Stimulated activated CD4-positive, alpha-beta T cell treated with anti-CD3 and anti-CD28 coated beads, Interleukin-4, amount 100 ng/mL, for 1 hour (primary cell): Measurements from ENCODE around the gene GRIN1.
"Not testable (repeated sequence)": the region's sequence is repeated elsewhere in the genome, so short reads cannot be mapped to it uniquely, and the experiment has no call there.

Experiments
- DNase-seq: peaks from one replicate; pipeline ENCODE4 v3.0.0-alpha.2; 2020

The GRIN1 gene

DNA sequence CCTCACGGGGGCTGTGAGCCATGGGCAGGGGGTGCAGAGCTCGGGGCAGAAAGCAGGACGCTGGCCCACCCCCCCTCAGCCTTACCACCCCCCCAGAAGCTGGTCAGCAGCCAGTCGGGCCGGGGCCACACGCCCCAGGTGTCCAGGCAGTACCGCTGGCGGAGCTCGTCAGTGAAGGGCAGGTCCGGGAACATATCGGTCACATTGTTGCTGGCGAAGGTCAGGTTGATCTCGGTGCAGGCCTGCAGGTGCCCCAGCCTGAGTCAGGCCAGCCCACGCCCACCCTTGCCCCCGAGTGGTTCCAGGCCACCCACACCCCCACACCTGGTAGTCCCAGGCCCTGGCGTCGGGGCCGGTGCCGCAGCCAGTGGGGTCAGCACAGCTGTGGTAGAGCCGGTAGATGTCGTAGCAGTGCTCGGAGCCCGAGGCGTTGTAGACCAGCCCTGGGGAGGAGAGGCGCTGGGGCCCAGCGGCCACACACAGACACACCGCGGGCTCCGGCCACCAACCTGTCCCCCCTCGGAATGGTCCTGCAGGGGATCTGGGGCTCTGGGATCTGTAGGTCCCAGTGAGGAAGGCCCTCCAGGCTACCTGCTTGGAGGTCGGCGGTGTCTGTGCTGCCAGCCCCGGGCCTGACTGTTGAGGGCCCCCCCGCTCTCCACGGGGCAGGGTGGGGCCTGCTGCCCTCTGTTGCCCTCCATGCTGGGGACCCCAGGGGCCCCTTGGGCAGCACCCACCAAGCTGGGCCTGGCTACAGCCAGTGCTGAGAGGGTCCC, 27.0 kb upstream of the GRIN1 start:
- no peak for DNase-seq

DNA sequence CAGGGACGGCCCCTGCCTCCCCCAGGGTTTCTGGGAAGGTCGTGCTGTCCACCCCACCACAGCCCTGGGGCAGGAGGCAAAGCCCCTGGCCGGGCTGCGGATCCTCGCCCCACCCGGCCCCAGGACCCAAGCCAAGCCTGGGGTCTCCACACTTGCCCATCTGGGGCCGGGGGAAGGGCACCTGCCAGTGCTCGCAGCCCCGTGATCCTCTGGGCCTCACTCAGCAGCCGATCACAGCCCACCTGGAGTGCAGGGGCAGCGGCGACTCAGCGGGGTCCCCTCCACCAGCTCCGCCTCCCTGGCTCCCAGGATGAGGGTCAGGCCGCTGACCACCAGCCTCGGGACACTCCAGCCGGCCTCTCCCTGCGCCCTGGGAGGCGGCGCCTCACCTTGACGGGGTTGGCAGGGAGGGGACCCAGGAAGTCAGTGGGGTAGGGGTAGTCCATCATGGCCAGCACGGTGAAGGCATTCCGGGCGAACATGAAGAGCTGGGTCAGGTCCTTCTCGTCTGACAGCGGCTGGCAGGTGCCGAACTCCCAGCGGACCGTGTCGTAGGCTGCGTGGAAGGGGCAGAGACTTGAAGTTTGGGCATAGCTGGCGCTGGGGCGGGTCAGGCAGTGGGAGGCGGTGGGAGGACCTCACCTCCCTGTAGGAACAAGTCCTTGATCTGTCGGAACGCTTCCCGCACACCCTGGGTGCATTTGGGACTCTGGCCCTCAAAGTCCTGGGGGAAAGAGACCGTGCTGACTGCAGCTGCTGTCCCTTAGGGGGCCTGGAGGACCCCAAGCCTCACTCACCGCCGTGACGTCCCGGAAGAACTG, 26.2 kb upstream of the GRIN1 start:
- no peak for DNase-seq

DNA sequence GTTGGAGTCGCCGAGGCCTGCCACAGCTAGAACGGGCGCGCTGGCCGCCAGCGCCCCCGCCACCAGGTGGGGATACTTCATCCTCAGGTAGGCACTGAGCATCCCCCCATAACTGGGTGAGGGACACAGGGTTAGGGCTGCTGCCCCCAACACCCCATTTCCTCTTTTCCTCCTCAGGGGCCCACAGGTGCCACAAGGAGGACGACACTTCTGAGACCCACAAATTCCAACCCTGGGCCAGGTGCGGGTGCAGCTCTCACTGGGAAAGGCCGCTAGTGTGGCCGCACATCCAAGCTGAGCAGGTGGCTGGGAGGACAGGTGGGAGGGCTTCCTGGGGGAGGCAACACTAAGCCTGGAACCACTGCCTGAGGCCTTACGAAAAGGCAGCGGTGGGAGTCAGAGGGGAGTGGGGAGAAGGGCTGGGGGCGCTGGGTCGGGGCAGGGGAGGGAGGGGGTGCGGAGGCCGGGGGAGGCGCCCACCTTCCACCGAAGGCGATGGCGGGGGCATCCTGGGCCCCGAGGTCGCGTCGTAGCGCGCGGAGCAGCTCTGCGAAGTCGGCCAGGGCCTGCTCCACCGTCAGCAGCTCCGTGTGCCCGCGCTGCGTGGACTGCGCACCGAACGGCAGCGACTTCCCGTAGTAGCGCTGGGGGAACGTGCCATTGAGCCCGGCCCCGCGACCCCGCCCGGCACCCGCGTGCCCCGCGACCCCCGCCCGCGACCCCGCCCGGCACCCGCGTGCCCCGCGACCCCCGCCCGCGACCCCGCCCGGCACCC, 25.4 kb upstream of the GRIN1 start:
- DNase-seq, result peak; percentile 46

DNA sequence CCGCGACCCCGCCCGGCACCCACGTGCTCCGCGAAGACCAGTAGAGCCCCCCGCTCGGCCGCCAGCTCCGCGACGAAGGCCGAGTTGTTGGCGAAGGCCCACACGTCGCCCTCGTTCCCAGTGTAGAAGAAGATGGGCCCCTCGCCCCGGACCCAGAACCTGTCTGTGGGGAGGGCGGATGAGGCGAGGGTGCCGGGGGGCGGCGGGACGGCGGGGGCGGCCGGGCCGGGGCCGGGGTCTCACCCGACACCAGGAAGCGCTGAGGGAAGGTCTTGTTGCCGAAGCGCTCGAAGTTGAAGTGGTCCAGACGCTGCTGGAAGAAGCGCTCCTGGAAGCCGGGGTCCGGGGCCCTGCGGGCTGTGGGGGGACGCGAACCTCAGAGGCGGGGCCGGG, 24.7 kb upstream of the GRIN1 start:
- no peak for DNase-seq

DNA sequence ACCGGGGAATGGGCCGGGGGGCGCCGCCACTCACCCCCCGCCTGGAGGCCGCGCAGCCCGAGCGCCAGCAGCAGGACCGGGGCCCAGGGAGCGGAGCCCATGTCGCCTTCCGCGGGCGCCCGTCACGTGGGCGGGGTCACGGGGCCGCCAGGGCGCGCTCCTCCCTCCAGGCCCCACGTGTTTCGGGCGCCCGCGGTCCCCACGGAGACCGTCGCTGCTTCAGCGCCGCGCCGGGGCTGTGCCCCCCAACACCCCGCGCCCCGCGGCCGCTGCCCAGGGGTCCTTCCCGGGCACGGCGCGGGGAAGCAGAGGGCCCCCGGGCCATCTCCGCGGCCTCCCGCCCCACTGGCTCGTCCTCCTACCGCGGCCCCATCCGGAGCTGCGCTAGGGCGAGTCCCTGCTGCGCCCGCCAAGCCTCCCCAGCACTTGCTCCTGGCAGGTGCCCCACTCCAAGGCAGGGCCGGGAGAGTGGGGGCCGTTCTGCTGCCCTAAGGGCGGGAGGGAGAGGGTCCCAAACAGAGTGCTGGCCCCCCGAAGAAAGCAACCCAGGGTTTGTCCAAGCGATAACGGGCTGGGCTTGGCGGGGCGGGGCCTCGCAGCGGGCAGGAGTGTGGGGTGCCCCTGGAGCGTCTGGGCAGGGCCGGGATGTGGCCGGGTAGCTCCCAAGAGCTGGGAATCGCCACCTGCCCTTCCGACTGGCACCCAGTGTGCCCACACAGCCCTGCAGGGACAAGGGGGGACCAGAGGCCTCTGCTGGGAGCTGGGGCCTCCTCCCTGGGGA, 24.2 kb upstream of the GRIN1 start, which contains the start of gene DPP7:
Gene DPP7 (minus strand): TSS at position 121 of the 781 bp plus-strand sequence. CDS start 20 bp downstream, at position 101.
- peak; percentile 83 for DNase-seq

DNA sequence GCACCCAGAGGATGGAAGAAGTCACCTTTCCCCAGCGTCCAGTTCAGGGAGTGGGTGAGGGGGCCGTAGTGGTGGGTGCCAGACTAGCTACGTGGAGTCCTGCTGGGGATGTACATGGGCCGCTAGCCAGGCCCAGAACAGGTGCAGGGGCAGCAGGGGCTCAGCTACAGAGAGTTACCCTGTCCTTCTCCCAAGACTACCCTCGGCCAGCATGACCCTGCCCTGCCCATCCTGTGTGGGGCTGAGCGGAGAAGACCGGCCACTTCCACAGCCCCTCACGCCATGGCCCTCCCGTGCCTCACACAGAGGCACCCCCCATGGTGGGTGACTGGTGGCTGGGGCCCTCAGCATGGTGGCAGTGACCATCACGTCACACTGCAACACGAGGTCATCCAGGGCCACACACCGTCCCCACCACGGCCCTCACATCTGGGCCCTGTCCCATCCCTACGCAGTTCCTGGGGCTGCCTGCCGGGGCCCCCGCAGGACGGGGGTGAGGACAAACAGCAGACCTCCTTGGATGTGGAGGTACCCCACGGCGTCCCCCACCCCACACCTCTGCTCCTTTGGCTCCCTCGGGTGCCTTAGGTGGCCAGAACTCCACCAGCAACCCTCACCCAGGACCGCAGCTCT, 23.4 kb upstream of the GRIN1 start:
- no peak for DNase-seq

DNA sequence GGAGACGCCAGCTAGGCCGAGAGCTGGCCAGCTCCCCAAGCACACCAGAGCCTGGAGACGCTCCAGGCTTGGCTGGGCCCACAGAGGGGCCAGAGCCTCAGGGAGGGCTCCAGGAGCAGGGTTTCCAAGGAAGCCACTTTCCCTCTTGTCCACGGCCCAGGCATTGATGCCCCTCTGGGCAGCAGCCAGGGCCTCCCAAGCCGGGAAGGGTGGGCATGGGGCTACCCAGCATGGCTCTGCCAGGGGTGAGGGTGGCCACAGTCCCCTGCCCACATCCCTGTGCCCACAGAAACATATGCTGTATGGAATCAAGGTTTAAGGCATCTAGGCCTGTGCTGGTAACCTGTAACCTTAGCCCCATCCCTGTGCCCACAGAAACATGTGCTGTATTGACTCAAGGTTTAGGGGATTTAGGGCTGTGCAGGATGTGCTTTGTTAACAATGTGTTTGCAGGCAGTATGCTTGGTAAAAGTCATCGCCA, 22.9 kb upstream of the GRIN1 start:
- no peak for DNase-seq

DNA sequence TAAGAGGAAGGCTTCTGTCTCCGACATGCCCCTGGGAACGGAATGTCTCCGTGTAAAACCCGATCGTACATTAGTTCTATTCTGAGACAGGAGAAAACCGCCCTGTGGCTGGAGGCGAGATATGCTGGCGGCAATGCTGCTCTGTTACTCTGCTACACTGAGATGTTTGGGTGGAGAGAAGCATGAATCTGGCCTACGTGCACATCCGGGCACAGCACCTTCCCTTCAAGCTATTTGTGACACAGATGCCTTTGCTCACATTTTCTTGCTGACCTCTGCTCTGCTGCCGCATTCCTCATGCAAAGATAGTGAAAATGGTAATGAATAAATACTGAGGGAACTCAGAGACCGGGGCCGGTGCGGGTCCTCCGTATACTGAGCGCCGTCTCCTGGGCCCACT, 22.2 kb upstream of the GRIN1 start:
- no peak for DNase-seq

- DNase-seq, result no peak
Measured at GRCh38 chr9:137117269-137117731, 21.7 kb upstream of the GRIN1 start.

DNA sequence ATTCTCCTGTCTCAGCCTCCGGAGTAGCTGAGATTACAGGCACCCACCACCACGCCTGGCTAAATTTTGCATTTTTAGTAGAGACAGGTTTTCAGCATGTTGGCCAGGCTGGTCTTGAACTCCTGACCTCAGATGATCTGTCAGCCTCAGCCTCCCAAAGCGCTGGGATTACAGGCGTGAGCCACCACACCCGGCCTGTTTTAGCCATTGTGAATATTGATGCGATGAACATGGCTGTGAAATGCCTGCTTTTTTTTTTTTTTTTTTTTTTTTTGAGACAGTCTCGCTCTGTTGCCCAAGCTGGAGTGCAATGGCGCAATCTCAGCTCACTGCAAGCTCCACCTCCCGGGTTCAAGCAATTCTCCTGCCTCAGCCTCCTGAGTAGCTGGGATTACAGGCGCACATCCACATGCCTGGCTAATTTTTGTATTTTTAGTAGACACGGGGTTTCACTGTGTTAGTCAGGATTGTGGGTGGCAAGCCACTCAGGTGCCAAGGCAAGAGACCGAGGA, 20.8 kb upstream of the GRIN1 start:
- DNase-seq, result not testable (repeated sequence)

DNA sequence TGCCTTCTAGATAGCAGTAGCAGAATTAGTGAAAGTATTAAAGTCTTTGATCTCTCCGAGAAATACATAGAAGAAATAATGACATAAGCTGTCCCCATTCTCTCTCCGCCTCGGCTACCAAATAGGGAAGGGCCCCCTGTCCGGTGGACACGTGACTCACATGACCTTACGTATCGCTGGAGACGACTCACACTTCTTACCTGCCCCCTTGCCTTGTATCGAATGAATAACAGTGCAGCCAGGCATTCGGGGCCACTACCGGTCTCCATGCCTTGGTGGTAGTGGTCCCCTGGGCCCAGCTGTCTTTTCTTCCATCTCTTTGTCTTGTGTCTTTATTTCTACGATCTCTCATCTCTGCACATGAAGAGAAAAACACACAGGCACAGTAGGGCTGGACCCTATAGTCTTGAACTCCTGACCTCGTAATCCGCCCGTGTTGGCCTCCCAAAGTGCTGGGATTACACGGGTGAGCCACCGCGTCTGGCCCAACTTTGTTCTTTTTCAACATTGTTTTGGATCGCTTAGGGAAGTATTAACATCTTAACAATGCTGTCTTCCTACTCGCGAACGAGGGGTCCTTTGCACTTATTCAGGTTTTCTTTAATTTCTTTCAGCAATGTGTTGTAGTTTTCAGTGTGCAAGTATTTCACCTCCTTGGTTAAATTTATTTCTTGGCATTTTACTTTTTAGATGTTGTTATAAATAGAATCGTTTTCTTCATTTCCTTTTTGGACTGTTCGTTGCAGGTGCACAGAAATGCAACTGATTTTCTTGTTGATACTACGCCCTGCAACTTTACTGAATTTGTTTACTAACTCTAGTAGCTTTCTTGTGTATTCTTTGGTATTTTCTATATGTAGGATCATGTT, 16.8 kb upstream of the GRIN1 start:
- DNase-seq, result not testable (repeated sequence)

GRCh38 chr9:137122796-137123467, 16.0 kb upstream of the GRIN1 start:
- not testable (repeated sequence) for DNase-seq

- DNase-seq, result no peak
Measured at GRCh38 chr9:137123468-137123837, 15.5 kb upstream of the GRIN1 start.

DNA sequence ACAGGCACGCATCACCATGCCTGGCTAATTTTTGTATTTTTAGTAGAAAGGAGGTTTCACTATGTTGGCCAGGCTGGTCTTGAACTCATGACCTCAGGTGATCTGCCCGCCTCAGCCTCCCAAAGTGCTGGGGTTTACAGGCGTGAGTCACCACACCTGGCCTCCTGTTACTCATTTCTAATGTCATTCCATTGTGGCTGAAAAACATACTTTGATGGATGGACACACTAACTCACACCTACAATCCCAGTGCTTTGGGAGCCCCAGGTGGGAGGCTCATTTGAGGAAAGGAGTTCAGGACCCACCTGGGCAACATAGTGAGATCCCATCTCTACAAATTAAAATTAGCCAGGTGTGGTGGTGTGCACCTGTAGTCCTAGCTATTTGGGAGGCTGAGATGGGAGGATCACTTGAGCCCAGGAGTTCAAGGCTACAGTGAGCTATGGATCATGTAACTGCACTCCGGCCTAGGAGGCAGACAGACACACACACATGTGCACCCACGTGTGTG, 14.9 kb upstream of the GRIN1 start:
- not testable (repeated sequence) for DNase-seq

- DNase-seq, result no peak
Measured at GRCh38 chr9:137126786-137127185, 12.2 kb upstream of the GRIN1 start.

DNA sequence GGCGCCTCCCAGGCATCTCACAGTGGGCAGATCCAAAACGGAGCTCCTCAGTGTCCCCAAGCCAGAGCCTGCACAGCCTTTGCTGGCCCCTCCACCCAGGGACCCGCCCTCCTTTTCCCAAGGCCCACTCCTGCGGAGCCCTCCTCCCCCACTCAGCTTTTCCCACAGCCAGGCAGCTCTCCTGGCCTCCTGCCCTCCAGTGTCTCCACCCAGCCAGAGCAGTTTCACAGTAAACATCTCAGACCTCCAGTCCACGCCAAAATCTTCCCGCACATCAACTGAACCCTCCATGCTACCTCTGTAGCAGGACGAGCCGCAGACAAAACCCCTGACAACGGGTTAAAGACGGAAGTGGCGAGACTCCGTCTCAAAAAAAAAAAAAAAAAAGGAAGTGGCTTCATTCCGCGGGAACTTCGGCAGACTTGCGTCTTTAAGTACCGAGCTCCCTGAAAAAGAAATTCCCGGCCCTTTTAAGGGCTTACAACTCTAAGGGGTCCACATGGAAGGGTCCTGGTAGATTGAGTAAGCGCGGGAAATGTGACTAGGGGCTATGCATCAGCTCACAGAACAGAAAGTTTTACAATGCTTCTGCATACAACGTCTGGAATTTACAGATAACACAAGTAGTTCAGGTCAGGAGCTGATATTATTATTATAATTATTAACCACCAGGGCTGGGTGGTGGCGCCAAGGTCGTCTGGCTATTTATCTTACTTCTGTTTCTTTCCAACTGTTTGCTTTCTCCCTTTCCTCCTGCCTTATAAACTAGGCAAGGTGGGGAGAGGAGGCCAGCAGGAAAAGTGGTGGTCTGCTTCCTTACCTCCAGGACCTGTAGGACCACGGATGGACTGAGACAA, 11.4 kb upstream of the GRIN1 start:
- no peak for DNase-seq

DNA sequence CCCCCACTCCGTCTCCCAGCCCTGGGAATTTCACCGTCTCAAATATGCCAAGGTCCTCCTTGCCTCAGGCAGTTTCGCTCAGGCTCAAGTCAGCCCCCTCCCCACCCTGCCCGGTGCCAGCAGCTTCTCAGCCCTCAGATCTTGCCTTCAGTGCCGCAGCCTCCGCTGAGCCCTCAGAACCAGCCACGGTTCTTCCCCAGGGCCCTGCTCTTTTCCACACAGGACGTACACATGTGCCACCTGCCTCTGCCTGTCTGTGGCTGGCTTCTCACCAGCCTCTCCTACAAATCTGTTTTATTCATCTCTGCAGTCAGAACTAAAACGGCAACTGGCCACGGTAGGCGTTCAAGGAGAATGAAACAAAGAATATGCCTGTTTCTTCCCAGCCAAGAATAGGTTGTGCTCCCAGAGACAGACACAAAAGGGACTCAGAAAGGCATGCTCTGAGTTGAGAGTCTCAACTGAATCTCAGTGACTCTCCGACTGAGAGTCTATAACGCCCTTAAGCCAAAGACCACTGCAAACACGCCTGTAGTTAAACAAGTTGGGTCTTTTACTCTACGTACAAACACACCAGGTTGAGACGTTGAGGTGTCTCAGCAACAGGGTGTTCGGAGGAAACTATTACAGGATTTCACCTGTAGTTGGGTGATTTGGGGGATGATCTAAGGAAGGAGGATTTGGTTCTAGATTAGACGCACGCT, 10.6 kb upstream of the GRIN1 start:
- DNase-seq, result peak; percentile 32

DNA sequence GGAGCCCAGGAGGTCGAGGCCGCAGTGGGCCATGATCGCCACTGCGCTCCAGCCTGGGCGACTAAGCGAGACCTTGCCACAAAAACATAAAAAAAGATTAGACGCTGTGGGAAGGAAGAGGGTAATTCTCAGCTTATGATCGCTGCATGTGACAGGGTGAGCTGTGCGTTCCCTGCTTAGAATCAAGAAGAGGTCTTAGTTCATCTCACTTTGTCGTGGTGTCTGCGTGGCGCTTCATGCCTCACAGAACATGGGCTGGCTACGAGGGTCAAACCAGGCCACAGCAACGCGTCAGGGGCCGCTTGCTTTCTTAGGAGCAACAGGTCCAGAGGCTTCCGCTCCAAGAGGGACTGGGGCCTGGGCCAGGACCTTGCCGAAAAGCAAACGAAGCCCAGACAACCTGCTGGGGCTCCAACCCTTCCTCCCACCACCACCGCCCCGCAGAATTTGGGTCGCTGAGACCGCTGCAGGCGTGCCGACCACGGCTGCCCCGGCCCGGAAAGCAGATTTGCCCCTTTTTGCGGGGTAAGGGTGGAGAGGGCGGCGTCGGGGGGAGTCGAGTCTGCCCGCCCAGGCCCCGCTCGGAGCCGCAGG, 10.0 kb upstream of the GRIN1 start:
- no peak for DNase-seq
